ENCODE measurements around the gene DHRS4.

The DHRS4 gene

DNA sequence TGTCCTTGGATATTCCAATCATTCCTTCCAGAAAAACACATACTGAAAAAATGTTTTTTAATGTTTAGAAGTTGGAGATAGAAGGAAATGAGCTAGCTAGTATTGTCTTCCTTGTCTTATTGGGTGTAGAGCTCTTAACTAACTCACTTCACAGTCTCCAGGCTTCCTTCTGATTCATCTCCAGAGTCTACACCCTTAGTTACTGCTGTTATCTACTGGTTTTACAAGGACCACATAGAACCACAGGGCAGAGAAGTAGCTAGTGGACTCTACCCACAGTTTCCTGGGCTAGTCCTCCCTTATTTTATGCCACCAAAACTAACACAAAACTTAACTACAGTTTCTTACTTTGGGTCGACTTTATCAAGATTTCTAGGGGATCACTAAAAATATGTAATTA lies 31.0 kb upstream of the DHRS4 start:
- DNase-seq (ENCODE audit: low read depth, low spot score), result no peak
- in situ Hi-C loops (cut with HindIII; ENCODE audit: low sequenced_read_pairs), result no loop called here
- H3K4me3 ChIP-seq (ENCODE audit: low read depth, low read length), result no peak overlapping the region
- TF ChIP-seq, protein P1, sequence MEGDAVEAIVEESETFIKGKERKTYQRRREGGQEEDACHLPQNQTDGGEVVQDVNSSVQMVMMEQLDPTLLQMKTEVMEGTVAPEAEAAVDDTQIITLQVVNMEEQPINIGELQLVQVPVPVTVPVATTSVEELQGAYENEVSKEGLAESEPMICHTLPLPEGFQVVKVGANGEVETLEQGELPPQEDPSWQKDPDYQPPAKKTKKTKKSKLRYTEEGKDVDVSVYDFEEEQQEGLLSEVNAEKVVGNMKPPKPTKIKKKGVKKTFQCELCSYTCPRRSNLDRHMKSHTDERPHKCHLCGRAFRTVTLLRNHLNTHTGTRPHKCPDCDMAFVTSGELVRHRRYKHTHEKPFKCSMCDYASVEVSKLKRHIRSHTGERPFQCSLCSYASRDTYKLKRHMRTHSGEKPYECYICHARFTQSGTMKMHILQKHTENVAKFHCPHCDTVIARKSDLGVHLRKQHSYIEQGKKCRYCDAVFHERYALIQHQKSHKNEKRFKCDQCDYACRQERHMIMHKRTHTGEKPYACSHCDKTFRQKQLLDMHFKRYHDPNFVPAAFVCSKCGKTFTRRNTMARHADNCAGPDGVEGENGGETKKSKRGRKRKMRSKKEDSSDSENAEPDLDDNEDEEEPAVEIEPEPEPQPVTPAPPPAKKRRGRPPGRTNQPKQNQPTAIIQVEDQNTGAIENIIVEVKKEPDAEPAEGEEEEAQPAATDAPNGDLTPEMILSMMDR (IDR thresholded peaks at IDR 0.05; ENCODE audit: low read depth, low read length), result no peak

DNA sequence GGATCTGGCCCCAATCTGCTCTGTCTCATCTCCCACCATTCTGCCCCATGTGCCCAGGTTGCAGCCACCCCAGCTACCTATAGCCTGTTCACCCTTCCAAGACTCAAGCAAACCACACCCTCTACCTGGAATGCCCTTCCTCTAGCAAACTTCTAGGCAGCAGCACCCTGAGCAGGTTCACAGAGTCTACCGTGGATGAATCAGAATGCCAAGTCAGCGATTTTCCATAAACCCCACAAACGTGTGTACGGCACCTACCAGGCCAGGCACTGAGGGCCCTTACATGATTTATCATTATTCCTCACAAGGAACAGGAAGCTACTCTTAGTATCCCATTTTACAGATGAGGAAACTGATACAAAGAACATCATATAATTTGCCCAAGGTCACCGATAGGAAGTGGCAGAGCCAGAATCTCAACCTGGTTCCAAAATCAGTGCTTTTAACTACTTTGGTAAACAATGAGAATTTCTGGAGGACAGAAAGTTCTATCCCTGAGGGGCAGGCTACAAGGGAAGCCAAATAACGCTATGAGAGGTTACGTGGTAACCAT lies 28.0 kb upstream of the DHRS4 start:
- TF ChIP-seq, protein P1 (IDR thresholded peaks at IDR 0.05; ENCODE audit: low read depth, low read length), result no peak
- no peak overlapping the region for H3K4me3 ChIP-seq (ENCODE audit: low read depth, low read length)
- in situ Hi-C loops (cut with HindIII; ENCODE audit: low sequenced_read_pairs), result no loop called here
- no peak for DNase-seq (ENCODE audit: low read depth, low spot score)

DNA sequence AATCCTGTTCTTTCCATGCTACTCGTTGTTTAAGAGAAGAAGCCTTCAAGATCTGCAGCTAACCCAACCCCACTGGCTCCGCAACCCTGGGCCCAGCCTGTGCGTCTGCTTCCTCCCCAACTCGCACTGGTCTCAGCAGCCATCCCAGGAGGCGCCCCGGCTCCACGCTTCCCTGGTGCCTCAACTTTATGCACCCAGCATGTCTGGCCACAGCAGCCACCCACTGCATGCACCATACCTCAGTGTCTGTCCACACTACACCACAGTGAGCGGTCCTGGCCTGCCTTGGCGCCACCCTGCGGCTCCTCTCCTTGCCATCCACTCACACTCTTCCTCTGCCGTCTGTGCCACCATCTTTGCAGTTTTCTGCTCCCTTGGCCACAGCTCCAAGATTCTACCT lies 27.0 kb upstream of the DHRS4 start:
- DNase-seq (ENCODE audit: low read depth, low spot score), result no peak
- no peak overlapping the region for H3K4me3 ChIP-seq (ENCODE audit: low read depth, low read length)
- in situ Hi-C loops (cut with HindIII; ENCODE audit: low sequenced_read_pairs), result no loop called here
- TF ChIP-seq, protein P1 (IDR thresholded peaks at IDR 0.05; ENCODE audit: low read depth, low read length), result no peak

DNA sequence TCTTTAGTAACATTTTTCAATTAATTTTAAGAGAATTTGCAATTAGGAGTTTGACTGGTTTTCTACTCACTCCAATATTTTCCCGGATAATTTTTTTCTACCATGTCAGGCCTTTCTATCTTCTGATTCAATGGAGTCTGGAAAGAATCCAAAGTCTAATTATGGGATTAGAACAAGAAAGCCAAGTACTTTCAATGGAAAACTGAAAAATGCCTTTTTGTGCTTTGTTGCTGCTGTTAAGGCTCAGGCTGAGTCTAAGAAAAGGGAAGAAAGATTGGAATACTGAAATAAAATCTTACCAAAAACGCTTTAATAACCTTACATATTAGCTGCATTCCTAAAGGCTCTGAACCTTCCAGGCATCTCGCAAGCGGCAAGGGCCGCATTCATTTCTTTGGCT lies 24.4 kb upstream of the DHRS4 start:
- in situ Hi-C loops (cut with HindIII; ENCODE audit: low sequenced_read_pairs), result no loop called here
- no peak overlapping the region for H3K4me3 ChIP-seq (ENCODE audit: low read depth, low read length)
- no peak for DNase-seq (ENCODE audit: low read depth, low spot score)
- TF ChIP-seq, protein P1 (IDR thresholded peaks at IDR 0.05; ENCODE audit: low read depth, low read length), result no peak

DNA sequence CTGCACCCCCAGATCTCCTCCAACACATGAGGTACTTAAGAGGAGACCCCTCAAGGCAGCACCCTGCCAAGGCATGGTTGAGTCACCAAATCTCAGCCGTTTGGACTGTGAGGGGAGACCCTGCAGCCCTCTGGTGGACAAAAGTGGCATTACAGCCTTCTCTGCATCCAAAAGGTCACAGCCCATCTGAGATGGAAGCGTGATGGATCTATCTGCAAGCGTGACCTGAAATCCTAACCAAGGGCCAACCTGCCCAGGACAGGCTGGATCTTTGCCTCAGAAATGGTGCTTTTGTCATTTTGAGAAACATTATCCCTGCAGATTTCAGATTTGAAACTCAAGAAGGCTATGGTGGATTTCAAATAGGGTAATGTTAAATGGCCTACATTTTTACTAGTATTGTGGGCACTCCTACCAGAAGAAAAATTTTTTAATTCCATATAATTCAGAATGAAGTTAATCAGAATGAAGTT lies 23.7 kb upstream of the DHRS4 start:
- in situ Hi-C loops (cut with HindIII; ENCODE audit: low sequenced_read_pairs), result no loop called here
- no peak overlapping the region for H3K4me3 ChIP-seq (ENCODE audit: low read depth, low read length)
- TF ChIP-seq, protein P1 (IDR thresholded peaks at IDR 0.05; ENCODE audit: low read depth, low read length), result peak; percentile 97
- DNase-seq (ENCODE audit: low read depth, low spot score), result peak; percentile 68

DNA sequence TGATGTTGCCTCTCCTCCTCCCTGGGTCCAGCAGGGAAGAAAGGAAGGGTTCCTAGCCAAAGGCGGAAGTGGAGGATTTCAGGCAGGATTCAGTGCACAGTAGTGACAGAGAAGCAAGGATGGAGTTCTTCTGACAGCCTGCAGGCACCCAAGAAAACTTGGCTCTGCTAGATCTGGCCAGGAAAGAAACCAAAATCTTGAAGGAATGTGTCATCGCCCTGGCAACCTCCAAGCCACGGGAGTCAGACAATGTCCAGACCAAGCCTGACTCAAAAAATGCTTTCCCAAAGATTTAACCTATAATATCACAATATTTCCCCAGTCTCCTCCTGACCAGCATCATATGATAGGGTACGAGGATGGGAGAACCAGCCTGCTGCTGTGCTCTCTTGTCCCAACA lies 22.8 kb upstream of the DHRS4 start:
- in situ Hi-C loops (cut with HindIII; ENCODE audit: low sequenced_read_pairs), result no loop called here
- H3K4me3 ChIP-seq (ENCODE audit: low read depth, low read length), result no peak overlapping the region
- TF ChIP-seq, protein P1 (IDR thresholded peaks at IDR 0.05; ENCODE audit: low read depth, low read length), result no peak
- no peak for DNase-seq (ENCODE audit: low read depth, low spot score)
